ENCODE data around the gene SEPSECS.

- no peak for TF ChIP-seq POLR2AphosphoS5 (IDR thresholded peaks at IDR 0.05; ENCODE audit: insufficient read depth in 1 of 2, low read depth in 1 of 2)
- TF ChIP-seq, protein P1, sequence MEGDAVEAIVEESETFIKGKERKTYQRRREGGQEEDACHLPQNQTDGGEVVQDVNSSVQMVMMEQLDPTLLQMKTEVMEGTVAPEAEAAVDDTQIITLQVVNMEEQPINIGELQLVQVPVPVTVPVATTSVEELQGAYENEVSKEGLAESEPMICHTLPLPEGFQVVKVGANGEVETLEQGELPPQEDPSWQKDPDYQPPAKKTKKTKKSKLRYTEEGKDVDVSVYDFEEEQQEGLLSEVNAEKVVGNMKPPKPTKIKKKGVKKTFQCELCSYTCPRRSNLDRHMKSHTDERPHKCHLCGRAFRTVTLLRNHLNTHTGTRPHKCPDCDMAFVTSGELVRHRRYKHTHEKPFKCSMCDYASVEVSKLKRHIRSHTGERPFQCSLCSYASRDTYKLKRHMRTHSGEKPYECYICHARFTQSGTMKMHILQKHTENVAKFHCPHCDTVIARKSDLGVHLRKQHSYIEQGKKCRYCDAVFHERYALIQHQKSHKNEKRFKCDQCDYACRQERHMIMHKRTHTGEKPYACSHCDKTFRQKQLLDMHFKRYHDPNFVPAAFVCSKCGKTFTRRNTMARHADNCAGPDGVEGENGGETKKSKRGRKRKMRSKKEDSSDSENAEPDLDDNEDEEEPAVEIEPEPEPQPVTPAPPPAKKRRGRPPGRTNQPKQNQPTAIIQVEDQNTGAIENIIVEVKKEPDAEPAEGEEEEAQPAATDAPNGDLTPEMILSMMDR (IDR thresholded peaks at IDR 0.05): no peak
These were observed 61.0 kb downstream of the SEPSECS start for GRCh38 chr4:25098964-25099891.

All from vagina (tissue), 2 donors.